Measurements from ENCODE around the gene IFT43.
A peak's percentile ranks its signal among the peaks of the same experiment; 100 is the strongest.

IFT43 gene

GRCh38 chr14:76019676-76020075 lies 34.1 kb downstream of the IFT43 start:
- no peak for DNase-seq

- no peak for DNase-seq
Observed at GRCh38 chr14:76022991-76023390, 37.4 kb downstream of the IFT43 start.

GRCh38 chr14:76023757-76024156 lies 38.2 kb downstream of the IFT43 start:
- DNase-seq: no peak

- no peak for DNase-seq
Observed at GRCh38 chr14:76024211-76024907, 38.8 kb downstream of the IFT43 start.

- DNase-seq: no peak
Observed at GRCh38 chr14:76034566-76034965, 49.0 kb downstream of the IFT43 start.

- DNase-seq: no peak
Observed at GRCh38 chr14:76040704-76041103, 55.1 kb downstream of the IFT43 start.

- DNase-seq: no peak
Observed at GRCh38 chr14:76045773-76046172, 60.2 kb downstream of the IFT43 start.

- DNase-seq: no peak
Observed at GRCh38 chr14:76050250-76050649, 64.7 kb downstream of the IFT43 start.

- peak; percentile 36 for DNase-seq
Observed at GRCh38 chr14:76050797-76051392, 65.3 kb downstream of the IFT43 start.

- DNase-seq: no peak
Observed at GRCh38 chr14:76051717-76052465, 66.3 kb downstream of the IFT43 start.

- DNase-seq: no peak
Observed at GRCh38 chr14:76053572-76054355, 68.2 kb downstream of the IFT43 start.

- DNase-seq: no peak
Observed at GRCh38 chr14:76055330-76055729, 69.8 kb downstream of the IFT43 start.

- DNase-seq: no peak
Observed at GRCh38 chr14:76056128-76056527, 70.6 kb downstream of the IFT43 start.

- DNase-seq: no peak
Observed at GRCh38 chr14:76057914-76058313, 72.4 kb downstream of the IFT43 start.

- no peak for DNase-seq
Observed at GRCh38 chr14:76063327-76063726, 77.8 kb downstream of the IFT43 start.

- no peak for DNase-seq
Observed at GRCh38 chr14:76065519-76065918, 80.0 kb downstream of the IFT43 start.

- no peak for DNase-seq
Observed at GRCh38 chr14:76067536-76067935, 82.0 kb downstream of the IFT43 start.

GRCh38 chr14:76073717-76074116 lies 88.2 kb downstream of the IFT43 start:
- DNase-seq: no peak

GRCh38 chr14:76077340-76077739 lies 91.8 kb downstream of the IFT43 start:
- no peak for DNase-seq

- no peak for DNase-seq
Observed at GRCh38 chr14:76078501-76078900, 92.9 kb downstream of the IFT43 start.

GRCh38 chr14:76080025-76080424 lies 94.5 kb downstream of the IFT43 start:
- DNase-seq: no peak

GRCh38 chr14:76080471-76080870 lies 94.9 kb downstream of the IFT43 start:
- DNase-seq: no peak

GRCh38 chr14:76081642-76082041 lies 96.1 kb downstream of the IFT43 start:
- no peak for DNase-seq

Data from COR-L47 (cell line).